ENCODE measurements around the gene BMI1. TPM values are rescaled to one million over a fixed set of nuclear protein-coding genes. Genes with fewer than 3 reads are reported as not detected.

The BMI1 gene
- total and polyA plus RNA-seq, 2 donors from 2014 or later = 18.7 to 49.0 TPM

DNA sequence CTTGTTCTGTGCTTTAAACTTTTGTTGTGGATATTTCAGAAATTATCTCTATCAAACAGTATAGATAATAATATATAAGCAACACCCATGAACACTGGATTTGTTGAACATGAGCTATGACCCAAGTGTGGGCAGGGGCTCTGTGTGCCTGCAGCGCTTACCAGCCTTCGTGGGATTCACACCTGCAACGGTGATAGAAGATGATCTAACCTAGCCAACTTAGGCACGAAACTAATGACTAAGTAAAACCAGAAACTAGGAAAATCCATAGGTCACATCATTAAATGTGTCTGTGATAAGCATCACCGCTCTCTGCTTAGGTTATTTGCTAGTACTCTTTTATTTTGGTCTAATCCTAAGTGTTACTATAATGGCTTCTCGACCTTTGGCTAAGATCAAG is 42.4 kb downstream of the BMI1 start:
- Histone ChIP-seq H3K36me3 (ENCODE audit: control insufficient read depth in 2 of 3, insufficient read depth in 3 of 3, low read length in 3 of 3) (no peaks in the 10 kb centered on the region), H3K27me3 (ENCODE audit: control insufficient read depth, insufficient read depth, low read length) (no peaks in the 10 kb centered on the region), H3K4me3 (ENCODE audit: low read length in 3 of 3) (no peak overlapping the region), H3K4me1 (ENCODE audit: control insufficient read depth in 2 of 3, insufficient read depth in 2 of 3, low read depth in 1 of 3, low read length in 3 of 3) (no peaks in the 10 kb centered on the region), H3K9ac (ENCODE audit: low read length in 3 of 3) (no peak overlapping the region), H3K9me3 (ENCODE audit: control insufficient read depth in 2 of 3, insufficient read depth in 1 of 3, low read length in 3 of 3) (no peaks in the 10 kb centered on the region), H3K27ac (ENCODE audit: low read depth in 2 of 2, low read length in 2 of 2) (no peak overlapping the region)
- DNase-seq (no peak), FAIRE-seq (no peak)
- TF ChIP-seq, protein P1, sequence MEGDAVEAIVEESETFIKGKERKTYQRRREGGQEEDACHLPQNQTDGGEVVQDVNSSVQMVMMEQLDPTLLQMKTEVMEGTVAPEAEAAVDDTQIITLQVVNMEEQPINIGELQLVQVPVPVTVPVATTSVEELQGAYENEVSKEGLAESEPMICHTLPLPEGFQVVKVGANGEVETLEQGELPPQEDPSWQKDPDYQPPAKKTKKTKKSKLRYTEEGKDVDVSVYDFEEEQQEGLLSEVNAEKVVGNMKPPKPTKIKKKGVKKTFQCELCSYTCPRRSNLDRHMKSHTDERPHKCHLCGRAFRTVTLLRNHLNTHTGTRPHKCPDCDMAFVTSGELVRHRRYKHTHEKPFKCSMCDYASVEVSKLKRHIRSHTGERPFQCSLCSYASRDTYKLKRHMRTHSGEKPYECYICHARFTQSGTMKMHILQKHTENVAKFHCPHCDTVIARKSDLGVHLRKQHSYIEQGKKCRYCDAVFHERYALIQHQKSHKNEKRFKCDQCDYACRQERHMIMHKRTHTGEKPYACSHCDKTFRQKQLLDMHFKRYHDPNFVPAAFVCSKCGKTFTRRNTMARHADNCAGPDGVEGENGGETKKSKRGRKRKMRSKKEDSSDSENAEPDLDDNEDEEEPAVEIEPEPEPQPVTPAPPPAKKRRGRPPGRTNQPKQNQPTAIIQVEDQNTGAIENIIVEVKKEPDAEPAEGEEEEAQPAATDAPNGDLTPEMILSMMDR (IDR thresholded peaks at IDR 0.05; ENCODE audit: borderline replicate concordance, extremely low read depth, insufficient read depth) = no peak
- intact Hi-C loops (cut with DNase I) = no loop called here

DNA sequence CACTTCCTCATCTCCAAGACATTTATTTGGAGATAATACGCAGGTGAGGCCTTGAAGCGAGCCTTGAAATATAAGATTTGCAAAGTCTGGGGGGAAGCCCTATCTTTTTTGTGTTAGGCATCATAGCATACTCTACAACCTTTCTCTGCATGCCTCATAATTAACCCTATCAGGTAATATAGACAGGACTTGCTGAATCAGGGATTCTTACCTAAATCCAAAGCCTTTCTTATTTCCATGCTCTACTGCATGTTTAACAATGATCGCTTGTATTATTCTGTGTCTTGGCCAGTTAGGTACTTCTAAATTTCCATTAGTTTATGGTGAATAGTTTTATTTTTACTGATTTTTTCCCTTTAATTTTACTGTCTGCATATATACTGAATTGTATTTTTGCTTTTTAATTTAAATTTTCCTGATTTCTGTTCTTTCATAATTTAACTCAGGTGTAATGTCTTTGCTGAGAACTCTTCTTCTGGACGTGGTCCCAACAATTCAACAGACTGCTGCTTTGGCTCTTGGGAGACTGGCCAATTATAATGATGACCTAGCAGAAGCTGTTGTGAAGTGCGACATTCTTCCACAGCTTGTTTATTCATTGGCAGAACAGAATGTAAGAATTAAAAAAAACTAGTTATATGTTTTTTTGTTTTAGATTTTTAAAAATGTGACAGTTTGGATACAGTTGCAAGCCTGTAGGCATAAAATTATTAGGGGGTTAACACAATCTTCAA is 43.7 kb downstream of the BMI1 start:
- TF ChIP-seq, protein P1 (IDR thresholded peaks at IDR 0.05; ENCODE audit: borderline replicate concordance, extremely low read depth, insufficient read depth) = no peak
- Histone ChIP-seq H3K36me3 (ENCODE audit: control insufficient read depth in 2 of 3, insufficient read depth in 3 of 3, low read length in 3 of 3) (no peaks in the 10 kb centered on the region), H3K27me3 (ENCODE audit: control insufficient read depth, insufficient read depth, low read length) (no peaks in the 10 kb centered on the region), H3K4me1 (ENCODE audit: control insufficient read depth in 2 of 3, insufficient read depth in 2 of 3, low read depth in 1 of 3, low read length in 3 of 3) (no peaks in the 10 kb centered on the region), H3K9ac (ENCODE audit: low read length in 3 of 3) (no peak overlapping the region), H3K27ac (ENCODE audit: low read depth in 2 of 2, low read length in 2 of 2) (no peak overlapping the region), H3K4me3 (ENCODE audit: low read length in 3 of 3) (no peak overlapping the region), H3K9me3 (ENCODE audit: control insufficient read depth in 2 of 3, insufficient read depth in 1 of 3, low read length in 3 of 3) (no peaks in the 10 kb centered on the region)
- FAIRE-seq = no peak
- no peak for DNase-seq
- intact Hi-C loops (cut with DNase I) = no loop called here

DNA sequence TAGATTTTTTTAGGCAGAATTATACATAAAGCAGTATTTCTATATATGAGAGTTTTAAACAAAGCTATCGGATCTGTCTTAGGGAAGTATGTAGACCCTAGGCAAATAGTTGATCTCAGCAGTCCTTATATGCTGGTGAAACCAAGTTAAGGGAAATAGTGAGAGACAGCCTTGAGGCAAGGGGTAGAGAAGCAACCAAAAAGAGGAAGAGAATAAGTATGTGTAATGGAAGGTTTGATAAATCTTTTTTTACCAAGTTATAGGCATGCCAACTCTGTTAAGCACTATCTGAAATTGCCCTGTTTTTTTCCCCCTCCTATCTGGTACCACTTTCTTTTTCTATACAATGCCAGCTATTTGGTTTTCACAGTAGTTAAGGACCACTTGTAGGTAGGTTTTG is 44.3 kb downstream of the BMI1 start:
- DNase-seq = no peak
- intact Hi-C loops (cut with DNase I) = no loop called here
- no peak overlapping the region for H3K9ac ChIP-seq (ENCODE audit: low read length in 3 of 3)
- H3K9me3 ChIP-seq (ENCODE audit: control insufficient read depth in 2 of 3, insufficient read depth in 1 of 3, low read length in 3 of 3) = no peaks in the 10 kb centered on the region
- no peak for FAIRE-seq
- TF ChIP-seq, protein P1 (IDR thresholded peaks at IDR 0.05; ENCODE audit: borderline replicate concordance, extremely low read depth, insufficient read depth) = no peak
- H3K27ac ChIP-seq (ENCODE audit: low read depth in 2 of 2, low read length in 2 of 2) = no peak overlapping the region
- no peaks in the 10 kb centered on the region for H3K27me3 ChIP-seq (ENCODE audit: control insufficient read depth, insufficient read depth, low read length)
- no peaks in the 10 kb centered on the region for H3K4me1 ChIP-seq (ENCODE audit: control insufficient read depth in 2 of 3, insufficient read depth in 2 of 3, low read depth in 1 of 3, low read length in 3 of 3)
- H3K36me3 ChIP-seq (ENCODE audit: control insufficient read depth in 2 of 3, insufficient read depth in 3 of 3, low read length in 3 of 3) = no peaks in the 10 kb centered on the region
- no peak overlapping the region for H3K4me3 ChIP-seq (ENCODE audit: low read length in 3 of 3)
